ENCODE measurements around the gene PBRM1. TPM values are rescaled to one million over a fixed set of nuclear protein-coding genes. Genes with fewer than 3 reads are reported as not detected.

PBRM1 gene
- total and polyA plus RNA-seq, 2 donors from 2014 or later: 4.1 to 56.2 TPM

DNA sequence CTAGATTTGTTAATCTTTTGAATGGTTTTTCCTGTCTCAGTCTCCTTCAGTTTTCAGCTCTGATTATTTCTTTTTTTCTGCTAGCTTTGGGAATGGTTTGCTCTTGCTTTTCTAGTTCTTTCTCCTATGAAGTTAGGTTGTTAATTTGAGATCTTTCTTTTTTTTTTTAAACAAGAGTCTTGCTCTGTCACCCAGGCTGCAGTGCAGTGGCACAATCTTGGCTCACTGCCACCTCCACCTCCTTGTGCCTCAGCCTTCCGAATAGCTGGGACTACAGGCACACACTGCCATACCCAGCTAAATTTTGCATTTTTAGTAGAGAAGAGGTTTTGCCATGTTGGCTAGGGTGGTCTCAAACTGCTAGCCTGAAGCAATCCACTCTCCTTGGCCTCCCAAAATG is 92.6 kb downstream of the PBRM1 start:
- FAIRE-seq: no peak
- Histone ChIP-seq H3K36me3 (ENCODE audit: control insufficient read depth in 2 of 3, insufficient read depth in 3 of 3, low read length in 3 of 3) (peaks cover 0 to 7% (median under 1%) of the 10 kb centered on the region in 3 donors), H3K9me3 (ENCODE audit: control insufficient read depth in 2 of 3, insufficient read depth in 1 of 3, low read length in 3 of 3) (no peaks in the 10 kb centered on the region), H3K4me3 (ENCODE audit: low read length in 3 of 3) (no peak overlapping the region), H3K9ac (ENCODE audit: low read length in 3 of 3) (no peak overlapping the region), H3K4me1 (ENCODE audit: control insufficient read depth in 2 of 3, insufficient read depth in 2 of 3, low read depth in 1 of 3, low read length in 3 of 3) (no peaks in the 10 kb centered on the region), H3K27me3 (ENCODE audit: control insufficient read depth, insufficient read depth, low read length) (no peaks in the 10 kb centered on the region), H3K27ac (ENCODE audit: low read depth in 2 of 2, low read length in 2 of 2) (no peak overlapping the region)
- intact Hi-C loops (cut with DNase I): no loop called here
- TF ChIP-seq, protein P1, sequence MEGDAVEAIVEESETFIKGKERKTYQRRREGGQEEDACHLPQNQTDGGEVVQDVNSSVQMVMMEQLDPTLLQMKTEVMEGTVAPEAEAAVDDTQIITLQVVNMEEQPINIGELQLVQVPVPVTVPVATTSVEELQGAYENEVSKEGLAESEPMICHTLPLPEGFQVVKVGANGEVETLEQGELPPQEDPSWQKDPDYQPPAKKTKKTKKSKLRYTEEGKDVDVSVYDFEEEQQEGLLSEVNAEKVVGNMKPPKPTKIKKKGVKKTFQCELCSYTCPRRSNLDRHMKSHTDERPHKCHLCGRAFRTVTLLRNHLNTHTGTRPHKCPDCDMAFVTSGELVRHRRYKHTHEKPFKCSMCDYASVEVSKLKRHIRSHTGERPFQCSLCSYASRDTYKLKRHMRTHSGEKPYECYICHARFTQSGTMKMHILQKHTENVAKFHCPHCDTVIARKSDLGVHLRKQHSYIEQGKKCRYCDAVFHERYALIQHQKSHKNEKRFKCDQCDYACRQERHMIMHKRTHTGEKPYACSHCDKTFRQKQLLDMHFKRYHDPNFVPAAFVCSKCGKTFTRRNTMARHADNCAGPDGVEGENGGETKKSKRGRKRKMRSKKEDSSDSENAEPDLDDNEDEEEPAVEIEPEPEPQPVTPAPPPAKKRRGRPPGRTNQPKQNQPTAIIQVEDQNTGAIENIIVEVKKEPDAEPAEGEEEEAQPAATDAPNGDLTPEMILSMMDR (IDR thresholded peaks at IDR 0.05; ENCODE audit: borderline replicate concordance, extremely low read depth, insufficient read depth): no peak
- DNase-seq: no peak

DNA sequence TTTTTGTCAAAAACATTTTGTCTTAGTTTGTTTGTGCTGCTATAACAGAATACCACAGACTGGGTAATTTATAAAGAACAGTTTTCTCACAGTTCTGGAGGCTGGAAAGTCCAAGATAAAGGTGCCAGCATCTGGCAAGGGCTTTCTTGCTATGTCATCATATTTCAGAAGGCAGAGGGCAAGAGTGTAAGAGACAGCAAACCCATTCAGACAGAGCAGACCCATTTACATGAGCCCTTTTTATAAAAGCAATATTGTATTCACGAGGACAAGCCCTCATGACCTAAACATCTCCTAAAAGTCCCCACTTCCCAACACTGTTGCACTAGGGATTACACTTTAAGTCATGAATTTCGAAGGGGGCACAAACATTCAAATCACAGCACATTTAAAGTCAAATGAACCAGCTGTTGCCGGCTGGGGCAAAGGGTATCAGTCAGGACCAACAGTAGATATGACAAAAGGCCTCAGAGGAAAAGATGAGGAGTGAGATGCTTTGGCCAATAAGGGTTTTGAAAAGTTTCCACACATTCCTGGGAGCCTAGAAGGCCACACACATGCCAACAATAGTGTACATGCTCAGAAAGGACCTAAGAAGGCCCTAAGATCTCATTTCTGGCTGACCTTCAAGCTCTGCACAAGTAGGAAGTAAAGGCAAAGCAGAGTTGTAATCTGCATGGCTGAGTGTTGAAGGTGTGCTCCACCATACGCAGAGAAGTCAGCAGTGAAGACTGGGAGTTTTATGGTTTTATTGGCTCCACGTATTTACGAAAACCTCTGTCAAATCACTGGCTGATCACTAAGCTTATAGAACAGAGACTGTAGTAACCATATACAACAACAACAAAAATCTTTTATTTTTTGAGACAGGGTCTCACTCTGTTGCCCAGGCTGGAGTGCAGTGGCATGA is 111.4 kb downstream of the PBRM1 start:
- H3K4me3 ChIP-seq (ENCODE audit: low read length in 3 of 3): no peak overlapping the region
- H3K9ac ChIP-seq (ENCODE audit: low read length in 3 of 3): no peak overlapping the region
- no peaks in the 10 kb centered on the region for H3K27me3 ChIP-seq (ENCODE audit: control insufficient read depth, insufficient read depth, low read length)
- peaks cover 0 to 2% (median 0%) of the 10 kb centered on the region in 3 donors for H3K4me1 ChIP-seq (ENCODE audit: control insufficient read depth in 2 of 3, insufficient read depth in 2 of 3, low read depth in 1 of 3, low read length in 3 of 3)
- H3K9me3 ChIP-seq (ENCODE audit: control insufficient read depth in 2 of 3, insufficient read depth in 1 of 3, low read length in 3 of 3): no peaks in the 10 kb centered on the region
- FAIRE-seq: no peak
- TF ChIP-seq, protein P1 (IDR thresholded peaks at IDR 0.05; ENCODE audit: borderline replicate concordance, extremely low read depth, insufficient read depth): no peak
- H3K27ac ChIP-seq (ENCODE audit: low read depth in 2 of 2, low read length in 2 of 2): no peak overlapping the region
- H3K36me3 ChIP-seq (ENCODE audit: control insufficient read depth in 2 of 3, insufficient read depth in 3 of 3, low read length in 3 of 3): peaks cover 5 to 26% (median 14%) of the 10 kb centered on the region in 3 donors
- intact Hi-C loops (cut with DNase I): no loop called here
- DNase-seq: no peak

DNA sequence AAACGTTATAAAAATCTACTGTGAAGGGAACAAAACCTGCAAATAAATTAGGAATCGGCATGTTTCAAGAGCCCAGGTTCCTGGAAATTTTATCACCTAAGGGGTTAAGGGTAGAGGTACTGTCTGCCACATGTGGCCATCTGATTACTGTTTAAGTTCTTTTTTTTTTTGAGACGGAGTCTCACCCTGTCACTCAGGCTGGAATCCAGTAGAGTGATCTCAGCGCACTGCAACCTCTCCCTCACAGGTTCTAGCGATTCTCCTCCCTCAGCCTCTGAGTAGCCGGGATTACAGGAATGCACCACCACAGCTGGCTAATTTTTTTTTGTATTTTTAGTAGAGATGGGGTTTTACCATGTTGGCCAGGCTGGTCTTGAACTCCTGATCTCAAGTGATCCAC is 113.5 kb downstream of the PBRM1 start:
- FAIRE-seq (no peak), DNase-seq (no peak)
- H3K36me3 ChIP-seq (ENCODE audit: control insufficient read depth in 2 of 3, insufficient read depth in 3 of 3, low read length in 3 of 3): peaks cover 2 to 14% (median 4%) of the 10 kb centered on the region in 3 donors
- H3K4me1 ChIP-seq (ENCODE audit: control insufficient read depth in 2 of 3, insufficient read depth in 2 of 3, low read depth in 1 of 3, low read length in 3 of 3): peaks cover 0 to 2% (median 0%) of the 10 kb centered on the region in 3 donors
- intact Hi-C loops (cut with DNase I): no loop called here
- TF ChIP-seq, protein P1 (IDR thresholded peaks at IDR 0.05; ENCODE audit: borderline replicate concordance, extremely low read depth, insufficient read depth): no peak
- H3K9me3 ChIP-seq (ENCODE audit: control insufficient read depth in 2 of 3, insufficient read depth in 1 of 3, low read length in 3 of 3): no peaks in the 10 kb centered on the region
- no peak overlapping the region for H3K4me3 ChIP-seq (ENCODE audit: low read length in 3 of 3)
- H3K9ac ChIP-seq (ENCODE audit: low read length in 3 of 3): no peak overlapping the region
- H3K27ac ChIP-seq (ENCODE audit: low read depth in 2 of 2, low read length in 2 of 2): no peak overlapping the region
- H3K27me3 ChIP-seq (ENCODE audit: control insufficient read depth, insufficient read depth, low read length): no peaks in the 10 kb centered on the region

Measured in kidney (tissue), 14 donors.